22Rv1 (cell line): Measurements from ENCODE around the gene DPF3.

Experiments used
- ZFX ChIP-seq: fragments of 450-650 bp; IDR thresholded peaks from 2 replicates; pipeline ENCODE4 v1.6.1; 2017; ENCODE audit warnings: antibody characterized with exemption, borderline replicate concordance
- TF ChIP-seq, protein P1 (sequence below): fragments of 450-650 bp; IDR thresholded peaks from 2 replicates; pipeline ENCODE4 v1.5.1; 2017; ENCODE audit warnings: mild to moderate bottlenecking

DNA sequence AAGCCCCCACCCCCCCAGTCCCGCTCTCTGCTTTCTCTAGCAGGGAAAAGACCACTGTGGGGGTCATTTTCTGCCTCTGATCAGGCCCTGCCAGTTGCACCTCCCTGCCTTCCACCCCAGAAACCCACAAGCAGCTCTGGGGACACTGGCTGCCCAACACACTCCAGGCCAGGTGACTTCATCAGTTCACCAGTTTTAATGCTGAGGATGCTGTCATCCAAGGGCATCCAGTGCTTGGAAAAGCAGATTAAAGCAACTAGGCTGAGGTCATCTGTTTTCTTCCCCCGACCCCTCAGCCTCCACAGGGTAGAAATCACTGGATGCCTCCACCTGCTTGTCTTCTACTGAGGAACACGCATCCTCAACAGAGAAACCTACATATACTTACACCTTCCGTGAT lies 282.4 kb downstream of the DPF3 start:
- TF ChIP-seq, protein P1, sequence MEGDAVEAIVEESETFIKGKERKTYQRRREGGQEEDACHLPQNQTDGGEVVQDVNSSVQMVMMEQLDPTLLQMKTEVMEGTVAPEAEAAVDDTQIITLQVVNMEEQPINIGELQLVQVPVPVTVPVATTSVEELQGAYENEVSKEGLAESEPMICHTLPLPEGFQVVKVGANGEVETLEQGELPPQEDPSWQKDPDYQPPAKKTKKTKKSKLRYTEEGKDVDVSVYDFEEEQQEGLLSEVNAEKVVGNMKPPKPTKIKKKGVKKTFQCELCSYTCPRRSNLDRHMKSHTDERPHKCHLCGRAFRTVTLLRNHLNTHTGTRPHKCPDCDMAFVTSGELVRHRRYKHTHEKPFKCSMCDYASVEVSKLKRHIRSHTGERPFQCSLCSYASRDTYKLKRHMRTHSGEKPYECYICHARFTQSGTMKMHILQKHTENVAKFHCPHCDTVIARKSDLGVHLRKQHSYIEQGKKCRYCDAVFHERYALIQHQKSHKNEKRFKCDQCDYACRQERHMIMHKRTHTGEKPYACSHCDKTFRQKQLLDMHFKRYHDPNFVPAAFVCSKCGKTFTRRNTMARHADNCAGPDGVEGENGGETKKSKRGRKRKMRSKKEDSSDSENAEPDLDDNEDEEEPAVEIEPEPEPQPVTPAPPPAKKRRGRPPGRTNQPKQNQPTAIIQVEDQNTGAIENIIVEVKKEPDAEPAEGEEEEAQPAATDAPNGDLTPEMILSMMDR, result no peak
- TF ChIP-seq ZFX, result no peak
